NCI-H2081 treated with DMSO at 0.1 percent for 48 hours (cell line): ENCODE results near the gene GFRA4.

Source experiments
- DNase-seq: peaks from one replicate; lab custom pipeline; 2025; lab: John Stamatoyannopoulos, UW

GFRA4 gene

GRCh38 chr20:3663031-3663701 lies at the start of gene GFRA4:
Gene GFRA4, minus strand, starts transcription at chr20:3663399. Its CDS starts 0 bp downstream, at chr20:3663399.
- no peak for DNase-seq

- DNase-seq, result no peak
Measured at GRCh38 chr20:3712279-3712873, 49.2 kb upstream of the GFRA4 start, which contains the start of gene SIGLEC1. Gene SIGLEC1, minus strand, starts transcription at chr20:3712600. Its CDS starts 5,472 bp downstream, at chr20:3707128.

GRCh38 chr20:3711484-3711941 lies 48.3 kb upstream of the GFRA4 start:
- DNase-seq, result no peak

- DNase-seq, result no peak
Measured at GRCh38 chr20:3710703-3711483, 47.7 kb upstream of the GFRA4 start.

- DNase-seq, result no peak
Measured at GRCh38 chr20:3710011-3710466, 46.8 kb upstream of the GFRA4 start.

- DNase-seq, result no peak
Measured at GRCh38 chr20:3707508-3707899, 44.3 kb upstream of the GFRA4 start.

- no peak for DNase-seq
Measured at GRCh38 chr20:3706774-3707507, 43.7 kb upstream of the GFRA4 start.

- DNase-seq, result no peak
Measured at GRCh38 chr20:3705970-3706739, 43.0 kb upstream of the GFRA4 start.

- no peak for DNase-seq
Measured at GRCh38 chr20:3705491-3705969, 42.3 kb upstream of the GFRA4 start.

- DNase-seq, result no peak
Measured at GRCh38 chr20:3704087-3704486, 40.9 kb upstream of the GFRA4 start.

GRCh38 chr20:3702611-3703391 lies 39.6 kb upstream of the GFRA4 start:
- no peak for DNase-seq

- DNase-seq, result no peak
Measured at GRCh38 chr20:3701061-3701998, 38.1 kb upstream of the GFRA4 start.

- no peak for DNase-seq
Measured at GRCh38 chr20:3699037-3699436, 35.8 kb upstream of the GFRA4 start.

GRCh38 chr20:3698591-3699001 lies 35.4 kb upstream of the GFRA4 start:
- DNase-seq, result no peak

GRCh38 chr20:3697588-3698305 lies 34.5 kb upstream of the GFRA4 start:
- no peak for DNase-seq

GRCh38 chr20:3696745-3697587 lies 33.8 kb upstream of the GFRA4 start:
- DNase-seq, result no peak

- no peak for DNase-seq
Measured at GRCh38 chr20:3696200-3696599, 33.0 kb upstream of the GFRA4 start.

GRCh38 chr20:3694864-3695263 lies 31.7 kb upstream of the GFRA4 start:
- no peak for DNase-seq
